B cell (primary cell): ENCODE results near the gene PVALEF. TPM values are rescaled to one million over a fixed set of nuclear protein-coding genes. Genes with fewer than 3 reads are reported as not detected.

ENCODE experiments used
- ATAC-seq: fragments of 200-7000 bp; cut with Tn5 transposase; one replicate; pipeline ENCODE4 v1.10.0; 2021; ENCODE audit warnings: low read depth, mild to moderate bottlenecking, moderate number of reproducible peaks, moderate library complexity
- CTCF ChIA-PET: fragments of 350-600 bp; sonication (Branson Sonifier 250); formaldehyde crosslinking; loops from one replicate; lab custom pipeline; 2021; ENCODE audit warnings: antibody characterized with exemption, inconsistent platforms; lab: Charles Lee
- POLR2A ChIA-PET: fragments of 350-600 bp; sonication (Branson Sonifier 250); formaldehyde crosslinking; loops from one replicate; lab custom pipeline; 2021; ENCODE audit warnings: antibody characterized with exemption; lab: Charles Lee
- DNase-seq: peaks from one replicate; pipeline ENCODE4 v3.0.0; 2013
- H2AFZ ChIP-seq: 2 replicates; pipeline ENCODE4 v1.6.1; 2012; ENCODE audit warnings: mild to moderate bottlenecking, low read depth, low read length; ENCODE audit not compliant: insufficient read depth, poor library complexity, severe bottlenecking
- H3K27ac ChIP-seq, 2 donors: 1 replicate in 1 of 2; 2 replicates in 1 of 2; pipeline ENCODE4 v1.5.1; 2012 to 2013; ENCODE audit warnings: low read length in 2 of 2, mild to moderate bottlenecking in 2 of 2, moderate library complexity in 1 of 2
- H3K27me3 ChIP-seq, 4 experiments: fragments of 200-600 bp in 1 of 4; sonication (generic) in 1 of 4; replicated peaks in 1 of 4; 1 replicate in 2 of 4; 2 replicates in 2 of 4; pipeline versions ENCODE4 v1.6.1 to v1.7.0; 2013 to 2016; ENCODE audit warnings: low read length in 3 of 4, mild to moderate bottlenecking in 2 of 4, mixed read lengths in 1 of 4, moderate library complexity in 1 of 4; ENCODE audit not compliant: insufficient read depth in 4 of 4, control insufficient read depth in 3 of 4; ENCODE audit errors: control extremely low read depth in 1 of 4
- H3K36me3 ChIP-seq, 2 experiments: replicated peaks in 1 of 2; 1 replicate in 1 of 2; 2 replicates in 1 of 2; pipeline versions ENCODE4 v1.6.1 to v1.7.1; 2013; ENCODE audit warnings: low read length in 1 of 2; ENCODE audit not compliant: insufficient read depth in 2 of 2, control insufficient read depth in 1 of 2; ENCODE audit errors: control extremely low read depth in 1 of 2, extremely low read depth in 1 of 2
- H3K4me1 ChIP-seq, 2 donors: fragments of 200-600 bp in 1 of 2; sonication (generic) in 1 of 2; 1 replicate in 1 of 2; 2 replicates in 1 of 2; pipeline versions ENCODE4 v1.5.1 to v1.6.1; 2013 to 2017; ENCODE audit warnings: low read length in 2 of 2; ENCODE audit not compliant: control insufficient read depth in 2 of 2, insufficient read depth in 2 of 2
- H3K4me2 ChIP-seq: replicated peaks from 2 replicates; pipeline ENCODE3; 2012; ENCODE audit warnings: mild to moderate bottlenecking, low read depth, low read length; ENCODE audit not compliant: poor library complexity, severe bottlenecking
- H3K4me3 ChIP-seq, 5 experiments: fragments of 200-600 bp in 1 of 5; sonication (generic) in 1 of 5; 1 replicate in 3 of 5; 2 replicates in 2 of 5; pipeline versions ENCODE4 v1.5.1 to v1.7.0; 2011 to 2016; ENCODE audit warnings: low read length in 4 of 5, mild to moderate bottlenecking in 4 of 5, low read depth in 2 of 5, control low read depth in 1 of 5, moderate library complexity in 1 of 5; ENCODE audit not compliant: insufficient read depth in 1 of 5; ENCODE audit errors: control extremely low read depth in 1 of 5, extremely low read depth in 1 of 5
- H3K79me2 ChIP-seq: fragments of 200-600 bp; sonication (generic); one replicate; pipeline ENCODE4 v1.6.0; 2016; ENCODE audit warnings: low read length; ENCODE audit not compliant: control insufficient read depth, insufficient read depth
- H3K9ac ChIP-seq: fragments of 200-600 bp; sonication (generic); 2 replicates; pipeline ENCODE4 v1.6.1; 2017; ENCODE audit warnings: mild to moderate bottlenecking, low read length, moderate library complexity
- H3K9me3 ChIP-seq, 3 donors: one replicate each; pipeline versions ENCODE4 v1.6.1 to v1.7.1; 2013; ENCODE audit warnings: low read length in 2 of 3; ENCODE audit not compliant: control insufficient read depth in 2 of 3, insufficient read depth in 1 of 3; ENCODE audit errors: control extremely low read depth in 1 of 3
- H4K20me1 ChIP-seq: 2 replicates; pipeline ENCODE4 v1.6.0; 2012; ENCODE audit warnings: mild to moderate bottlenecking, low read length; ENCODE audit not compliant: insufficient read depth, control insufficient read depth, poor library complexity, severe bottlenecking
- H3K27ac Mint-ChIP-seq: one replicate; pipeline ENCODE4 v1.8.0; 2021; ENCODE audit warnings: mixed read lengths
- H3K27me3 Mint-ChIP-seq: one replicate; pipeline ENCODE4 v1.8.0; 2021; ENCODE audit warnings: mixed read lengths
- H3K4me1 Mint-ChIP-seq: one replicate; pipeline ENCODE4 v1.8.0; 2021; ENCODE audit warnings: mixed read lengths
- H3K4me3 Mint-ChIP-seq: one replicate; pipeline ENCODE4 v1.8.0; 2021; ENCODE audit warnings: mixed read lengths
- H3K9me3 Mint-ChIP-seq: one replicate; pipeline ENCODE4 v1.8.0; 2022; ENCODE audit warnings: mixed read lengths; ENCODE audit not compliant: insufficient read depth
- CTCF ChIP-seq: fragments of 200-600 bp; IDR thresholded peaks from one replicate; pipeline ENCODE4 v1.8.0; 2022; ENCODE audit warnings: antibody characterized with exemption, mild to moderate bottlenecking
- EZH2 ChIP-seq: IDR thresholded peaks from 2 replicates; pipeline ENCODE4 v1.6.1; 2012; ENCODE audit warnings: borderline replicate concordance, low read depth, mild to moderate bottlenecking, moderate library complexity, low read length; ENCODE audit not compliant: insufficient read depth, poor library complexity, severe bottlenecking
- WGBS: methylation state at CpG from one replicate; pipeline ENCODE4 v1.1.5; 2013; ENCODE audit warnings: missing lambda C conversion rate; ENCODE audit not compliant: insufficient coverage; 5-methylcytosine and 5-hydroxymethylcytosine counted together
- intact Hi-C: fragments of 100-400 bp; cut with micrococcal nuclease; formaldehyde crosslinking; loops from one replicate; pipeline ENCODE4 v1.10.0; 2022
- polyA plus RNA-seq: library from polyadenylated mRNA; depleted of rRNA; stranded (reverse); fragments of >200 nt; gene quantifications from 2 replicates; pipeline ENCODE4 v1.2.3, GENCODE V29; 2012
- total RNA-seq, 2 donors: library from RNA; stranded (reverse); fragments of 120-200 nt in 1 of 2; gene quantifications; 1 replicate in 1 of 2; 2 replicates in 1 of 2; pipeline versions ENCODE4 v1.2.3 to v1.2.4, GENCODE V29; 2013 to 2022

PVALEF gene
- total and polyA plus RNA-seq, 2 donors (not counting 1 experiment from before 2014, with no cell fraction given), result not detected

- Mint-ChIP-seq H3K4me3 (no peak overlapping the region), H3K27ac (no peak overlapping the region), H3K9me3 (no peaks in the 10 kb centered on the region), H3K4me1 (peaks cover 9% of the 10 kb centered on the region), H3K27me3 (peaks cover 15% of the 10 kb centered on the region)
- Histone ChIP-seq H3K27ac (no peak overlapping the region), H3K36me3 (no peaks in the 10 kb centered on the region), H3K27me3 (peaks cover 0 to 2% (median under 1%) of the 10 kb centered on the region in 4 experiments), H4K20me1 (no peaks in the 10 kb centered on the region), H3K4me1 (no peaks in the 10 kb centered on the region), H3K9me3 (no peaks in the 10 kb centered on the region), H3K4me2 (no peak overlapping the region), H3K79me2 (no peaks in the 10 kb centered on the region), H2AFZ (no peak overlapping the region), H3K4me3 (no peak overlapping the region), H3K9ac (no peak overlapping the region)
- no peak for TF ChIP-seq EZH2
- TF ChIP-seq CTCF, result no peak
- intact Hi-C loops, result no loop called here
- ATAC-seq, result no peak
- ChIA-PET CTCF (interaction anchor here (1.1 kb wide), 1 partner anchor 8 kb away, joined by 4 read pairs; no protein-coding TSS in a partner anchor), POLR2A (no interaction called here)
- WGBS, result 91% methylated on average over 11 of the region's 13 CpGs
- no peak for DNase-seq
These were observed 14.0 kb upstream of the PVALEF start for GRCh38 chr17:81151278-81151677.

- Histone ChIP-seq H3K9me3 (no peaks in the 10 kb centered on the region), H3K4me1 (no peaks in the 10 kb centered on the region), H3K27me3 (peaks cover 0 to 2% (median under 1%) of the 10 kb centered on the region in 4 experiments), H3K27ac (no peak overlapping the region), H3K79me2 (no peaks in the 10 kb centered on the region), H3K4me3 (no peak overlapping the region), H4K20me1 (no peaks in the 10 kb centered on the region), H2AFZ (no peak overlapping the region), H3K36me3 (no peaks in the 10 kb centered on the region), H3K9ac (no peak overlapping the region), H3K4me2 (no peak overlapping the region)
- ChIA-PET POLR2A (interaction anchor here (0.7 kb wide), 1 partner anchor 56 kb away, joined by 4 read pairs; no protein-coding TSS in a partner anchor), CTCF (interaction anchor here (0.7 kb wide), 1 partner anchor 72 kb away, joined by 4 read pairs; no protein-coding TSS in a partner anchor)
- H3K9me3 Mint-ChIP-seq, result no peaks in the 10 kb centered on the region
- WGBS, result 100% methylated on average over 1 of the region's 8 CpGs
- peaks cover 9% of the 10 kb centered on the region for H3K4me1 Mint-ChIP-seq
- H3K27ac Mint-ChIP-seq, result no peak overlapping the region
- intact Hi-C loops, result no loop called here
- DNase-seq (no peak), ATAC-seq (no peak)
- H3K27me3 Mint-ChIP-seq, result peaks cover 15% of the 10 kb centered on the region
- TF ChIP-seq EZH2 (no peak), CTCF (no peak)
- H3K4me3 Mint-ChIP-seq, result no peak overlapping the region
These were observed 12.9 kb upstream of the PVALEF start for GRCh38 chr17:81152288-81152828.
